ENCODE data around the gene DGCR2.

Gene DGCR2

DNA sequence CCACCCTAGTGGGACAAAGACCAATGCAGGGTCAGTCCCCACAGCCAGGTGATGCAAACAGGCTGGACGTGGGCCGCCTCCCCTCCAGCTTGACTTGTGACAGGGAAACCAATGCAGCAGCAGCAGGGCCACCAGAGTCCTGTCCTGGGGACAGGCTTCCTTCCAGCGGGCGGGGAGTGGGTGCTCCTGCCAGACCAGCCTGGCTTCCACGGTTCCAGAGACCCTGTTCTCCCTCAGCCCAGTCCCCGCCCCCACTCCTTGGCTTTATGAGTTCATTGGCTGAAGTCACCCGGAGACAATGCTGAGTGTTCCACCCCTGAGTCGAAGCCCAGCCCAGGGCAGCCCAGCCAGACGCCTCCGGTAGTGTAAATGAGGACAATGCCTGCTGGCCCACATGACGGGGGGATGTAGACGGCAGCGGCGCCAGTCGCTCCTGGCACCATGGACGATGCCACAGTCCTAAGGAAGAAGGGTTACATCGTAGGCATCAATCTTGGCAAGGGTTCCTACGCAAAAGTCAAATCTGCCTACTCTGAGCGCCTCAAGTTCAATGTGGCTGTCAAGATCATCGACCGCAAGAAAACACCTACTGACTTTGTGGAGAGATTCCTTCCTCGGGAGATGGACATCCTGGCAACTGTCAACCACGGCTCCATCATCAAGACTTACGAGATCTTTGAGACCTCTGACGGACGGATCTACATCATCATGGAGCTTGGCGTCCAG is 8.9 kb upstream of the DGCR2 start, which contains the start of gene TSSK2:
TSSK2 (plus strand) TSS at position 350 of the 726 bp plus-strand sequence; CDS start at position 442, 92 bp downstream.
- no peak for DNase-seq (ENCODE audit: low read depth)
- TF ChIP-seq CTCF (IDR thresholded peaks at IDR 0.05; ENCODE audit: low read length, missing control alignments) = no peak

DNA sequence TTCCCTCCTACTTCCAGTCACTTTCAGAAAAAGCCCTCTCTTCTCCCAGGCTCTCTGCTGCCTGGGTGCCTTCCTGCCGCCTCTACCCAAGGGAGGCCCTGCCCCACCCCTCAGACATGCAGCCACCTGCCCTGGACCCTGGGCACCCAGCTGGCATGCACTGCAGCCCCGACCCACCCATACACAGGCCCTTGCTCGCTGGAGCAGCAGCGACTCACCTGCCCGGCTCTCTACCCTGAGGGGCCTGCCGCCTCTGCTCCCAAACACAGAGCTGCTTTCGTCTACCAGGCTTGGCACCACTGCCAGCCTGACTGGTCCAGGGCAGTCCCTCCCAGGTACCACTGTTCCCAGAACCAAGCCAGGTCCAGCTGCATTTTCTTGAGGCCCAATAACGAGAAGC is 7.7 kb upstream of the DGCR2 start:
- DNase-seq (ENCODE audit: low read depth) = no peak
- no peak overlapping the region for H3K4me3 ChIP-seq (replicated peaks; ENCODE audit: low read depth, low read length)
- TF ChIP-seq CTCF (IDR thresholded peaks at IDR 0.05; ENCODE audit: low read length, missing control alignments) = no peak

More for the DNA sequence above, 8.9 kb upstream of the DGCR2 start, which contains the start of gene TSSK2:
- H3K4me3 ChIP-seq (replicated peaks; ENCODE audit: low read depth, low read length) = no peak within 1 kb of the TSS

GRCh38 chr22:19128946-19129727 is 6.9 kb upstream of the DGCR2 start:
- TF ChIP-seq CTCF (IDR thresholded peaks at IDR 0.05; ENCODE audit: low read length, missing control alignments) = no peak
- DNase-seq (ENCODE audit: low read depth) = no peak
- no peak overlapping the region for H3K4me3 ChIP-seq (replicated peaks; ENCODE audit: low read depth, low read length)

DNA sequence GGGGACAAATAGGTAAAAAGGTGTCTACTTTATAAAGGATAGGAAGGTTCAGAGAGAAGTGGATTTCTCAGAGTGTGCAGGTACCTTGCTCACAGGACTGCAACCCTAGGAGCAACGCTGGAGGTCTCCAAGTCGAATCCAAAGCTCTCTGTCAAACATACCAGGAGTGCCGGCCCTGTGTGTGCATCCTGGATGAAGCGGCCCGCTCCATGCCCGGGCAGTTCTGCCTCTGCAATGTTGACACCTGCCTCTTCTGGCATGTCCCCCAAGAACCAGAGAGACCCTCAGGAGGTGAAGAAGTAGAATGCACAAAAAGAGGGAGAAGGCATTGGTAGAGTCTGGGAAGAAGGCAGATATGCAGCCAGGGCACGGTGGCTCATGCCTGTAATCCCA is 5.8 kb upstream of the DGCR2 start:
- no peak overlapping the region for H3K4me3 ChIP-seq (replicated peaks; ENCODE audit: low read depth, low read length)
- TF ChIP-seq CTCF (IDR thresholded peaks at IDR 0.05; ENCODE audit: low read length, missing control alignments) = no peak

GRCh38 chr22:19127329-19128008 is 5.3 kb upstream of the DGCR2 start:
- DNase-seq (ENCODE audit: low read depth) = no peak
- TF ChIP-seq CTCF (IDR thresholded peaks at IDR 0.05; ENCODE audit: low read length, missing control alignments) = no peak
- H3K4me3 ChIP-seq (replicated peaks; ENCODE audit: low read depth, low read length) = no peak overlapping the region

More for the DNA sequence above, 5.8 kb upstream of the DGCR2 start:
- DNase-seq (ENCODE audit: low read depth) = no peak

GRCh38 chr22:19126309-19127273 is 4.4 kb upstream of the DGCR2 start:
- TF ChIP-seq CTCF (IDR thresholded peaks at IDR 0.05; ENCODE audit: low read length, missing control alignments) = no peak
- H3K4me3 ChIP-seq (replicated peaks; ENCODE audit: low read depth, low read length) = no peak overlapping the region
- no peak for DNase-seq (ENCODE audit: low read depth)
